ENCODE results near the gene LGALS14. TPM values are rescaled to one million over a fixed set of nuclear protein-coding genes. Genes with fewer than 3 reads are reported as not detected.

The LGALS14 gene
- total RNA-seq, 2 donors from 2014 or later = not detected

DNA sequence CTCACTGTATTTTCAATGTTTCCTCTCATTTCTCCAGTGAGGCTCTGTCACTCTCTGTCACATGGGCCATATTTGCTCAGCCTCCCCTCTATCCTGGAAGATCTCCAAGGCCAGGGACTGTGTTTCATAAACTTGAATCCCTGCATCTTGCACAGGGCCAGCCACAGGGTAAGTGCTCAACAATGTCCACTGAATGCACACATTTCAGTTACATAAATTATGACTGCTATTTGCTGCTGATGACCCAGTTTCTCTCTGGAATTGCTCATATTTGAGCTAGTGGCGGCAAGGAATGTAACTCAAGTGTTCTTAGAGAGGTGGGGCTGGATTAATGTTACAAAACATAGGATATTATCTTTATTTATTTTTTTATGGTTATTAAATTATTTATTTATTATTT lies 27.4 kb downstream of the LGALS14 start:
- H3K4me3 ChIP-seq = no peak overlapping the region
- no peaks in the 10 kb centered on the region for H3K27me3 ChIP-seq
- H3K4me1 ChIP-seq = no peaks in the 10 kb centered on the region
- no peak for TF ChIP-seq CTCF (IDR thresholded peaks at IDR 0.05)
- H3K36me3 ChIP-seq = no peaks in the 10 kb centered on the region
- no peak for DNase-seq (ENCODE audit: low spot score)
- H3K27ac ChIP-seq = no peak overlapping the region
- no peaks in the 10 kb centered on the region for H3K9me3 ChIP-seq

DNA sequence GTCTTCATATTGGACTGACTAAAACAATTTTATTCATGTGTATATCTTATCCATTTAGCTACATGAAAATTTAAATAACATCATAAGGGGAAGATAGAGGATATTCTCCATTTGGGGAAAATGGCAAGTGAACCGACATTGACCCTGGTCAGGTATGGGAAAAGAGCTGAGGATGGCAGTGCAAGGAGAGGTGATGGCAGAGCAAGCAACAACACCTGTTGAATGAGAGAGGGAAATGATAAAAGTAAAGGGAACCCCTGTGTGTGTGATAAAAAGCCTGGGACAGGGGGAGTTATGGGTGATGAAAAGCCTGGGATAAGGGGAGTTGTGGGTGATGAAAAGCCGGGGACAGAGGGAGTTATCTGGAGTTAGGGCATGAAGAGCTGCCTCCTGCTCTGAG lies 29.6 kb downstream of the LGALS14 start:
- Histone ChIP-seq H3K27me3 (no peaks in the 10 kb centered on the region), H3K36me3 (no peaks in the 10 kb centered on the region), H3K4me3 (no peak overlapping the region), H3K9me3 (no peaks in the 10 kb centered on the region), H3K4me1 (no peaks in the 10 kb centered on the region), H3K27ac (no peak overlapping the region)
- DNase-seq (ENCODE audit: low spot score) = no peak
- TF ChIP-seq CTCF (IDR thresholded peaks at IDR 0.05) = no peak

- H3K9me3 ChIP-seq = no peaks in the 10 kb centered on the region
- TF ChIP-seq CTCF (IDR thresholded peaks at IDR 0.05) = no peak
- no peak overlapping the region for H3K4me3 ChIP-seq
- no peak overlapping the region for H3K27ac ChIP-seq
- H3K4me1 ChIP-seq = no peaks in the 10 kb centered on the region
- no peaks in the 10 kb centered on the region for H3K27me3 ChIP-seq
- H3K36me3 ChIP-seq = no peaks in the 10 kb centered on the region
- no peak for DNase-seq (ENCODE audit: low spot score)
Measured at GRCh38 chr19:39735688-39736087, 31.4 kb downstream of the LGALS14 start.

- no peaks in the 10 kb centered on the region for H3K4me1 ChIP-seq
- H3K27me3 ChIP-seq = no peaks in the 10 kb centered on the region
- no peaks in the 10 kb centered on the region for H3K36me3 ChIP-seq
- TF ChIP-seq CTCF (IDR thresholded peaks at IDR 0.05) = no peak
- H3K9me3 ChIP-seq = no peaks in the 10 kb centered on the region
- H3K27ac ChIP-seq = no peak overlapping the region
- DNase-seq (ENCODE audit: low spot score) = no peak
- no peak overlapping the region for H3K4me3 ChIP-seq
Measured at GRCh38 chr19:39736088-39736487, 31.8 kb downstream of the LGALS14 start.

- no peak for TF ChIP-seq CTCF (IDR thresholded peaks at IDR 0.05)
- no peaks in the 10 kb centered on the region for H3K4me1 ChIP-seq
- no peaks in the 10 kb centered on the region for H3K27me3 ChIP-seq
- no peak for DNase-seq (ENCODE audit: low spot score)
- H3K9me3 ChIP-seq = no peaks in the 10 kb centered on the region
- no peak overlapping the region for H3K27ac ChIP-seq
- no peaks in the 10 kb centered on the region for H3K36me3 ChIP-seq
- no peak overlapping the region for H3K4me3 ChIP-seq
Measured at GRCh38 chr19:39737351-39737750, 33.1 kb downstream of the LGALS14 start.

DNA sequence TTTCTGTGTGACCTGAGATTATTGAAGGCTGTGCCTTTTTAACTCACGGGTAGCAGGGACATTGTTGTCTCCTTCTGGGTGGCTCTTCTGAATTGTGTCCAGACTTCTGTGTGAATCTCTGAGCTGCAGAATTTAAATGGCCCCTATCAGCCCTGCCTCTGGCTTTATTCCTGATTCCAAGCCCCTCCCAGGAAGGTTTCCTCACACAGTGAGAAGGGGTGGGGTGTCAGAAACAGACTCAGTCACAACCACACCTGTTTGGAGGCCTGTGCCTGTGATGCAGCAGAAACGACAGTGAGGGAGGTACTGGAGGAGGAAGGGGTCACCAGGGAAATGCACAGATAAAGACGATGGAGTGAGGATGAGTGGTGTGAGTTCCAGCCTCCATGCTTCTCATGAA lies 33.6 kb downstream of the LGALS14 start, which contains the start of gene CLC:
CLC (minus strand) TSS at position 139 of the 400 bp plus-strand sequence; CDS start at position 62, 77 bp downstream.
- no peaks in the 10 kb centered on the region for H3K36me3 ChIP-seq
- TF ChIP-seq CTCF (IDR thresholded peaks at IDR 0.05) = no peak
- H3K9me3 ChIP-seq = no peaks in the 10 kb centered on the region
- H3K4me1 ChIP-seq = no peaks in the 10 kb centered on the region
- H3K4me3 ChIP-seq = no peak within 1 kb of the TSS
- H3K27ac ChIP-seq = no peak within 1 kb of the TSS
- no peaks in the 10 kb centered on the region for H3K27me3 ChIP-seq
- no peak for DNase-seq (ENCODE audit: low spot score)
